Thyroid gland (tissue), 4 donors: ENCODE results near the gene C19orf25. TPM values are rescaled to one million over a fixed set of nuclear protein-coding genes. Genes with fewer than 3 reads are reported as not detected.

Source experiments
- DNase-seq, 2 donors: peaks; one replicate each; pipeline ENCODE4 v3.0.0-alpha.2; 2019
- H3K27ac ChIP-seq, 3 donors: fragments of 200-600 bp; sonication (generic); 1 replicate in 2 of 3; 2 replicates in 1 of 3; pipeline ENCODE4 v1.5.1; 2016 to 2019; ENCODE audit warnings: mild to moderate bottlenecking in 1 of 3, moderate library complexity in 1 of 3
- H3K27me3 ChIP-seq: fragments of 200-600 bp; sonication (generic); one replicate; pipeline ENCODE4 v1.5.1; 2019
- H3K36me3 ChIP-seq, 2 donors: fragments of 200-600 bp; sonication (generic); one replicate each; pipeline ENCODE4 v1.5.1; 2016 to 2019
- H3K4me1 ChIP-seq, 2 donors: fragments of 200-600 bp; sonication (generic); one replicate each; pipeline ENCODE4 v1.5.1; 2017 to 2019
- H3K4me3 ChIP-seq, 3 donors: fragments of 200-600 bp; sonication (generic); replicated peaks in 1 of 3; 1 replicate in 2 of 3; 2 replicates in 1 of 3; pipeline ENCODE4 v1.5.1; 2016; ENCODE audit warnings: mild to moderate bottlenecking in 1 of 3
- H3K9me3 ChIP-seq: fragments of 200-600 bp; sonication (generic); one replicate; pipeline ENCODE4 v1.5.1; 2017
- POLR2A ChIP-seq, 2 donors: fragments of 450-650 bp; IDR thresholded peaks; one replicate each; pipeline ENCODE4 v1.6.1; 2017; ENCODE audit warnings: antibody characterized with exemption in 2 of 2, mild to moderate bottlenecking in 2 of 2, moderate library complexity in 1 of 2
- WGBS, 2 donors: methylation state at CpG; one replicate each; pipeline ENCODE4 v1.1.5; 2017; 5-methylcytosine and 5-hydroxymethylcytosine counted together
- intact Hi-C: fragments of 100-400 bp; cut with DNase I; formaldehyde crosslinking; loops from one replicate; pipeline ENCODE4 v1.15.1; 2023
- total RNA-seq, 4 donors: library from RNA; depleted of rRNA; stranded (reverse); fragments of >200 nt; gene quantifications; one replicate each; pipeline ENCODE4 v1.2.3, GENCODE V29; 2016
- TF ChIP-seq, protein P1 (sequence below), 6 experiments: fragments of 200-600 bp in 3 of 6; fragments of 450-650 bp in 3 of 6; sonication (generic) in 3 of 6; IDR thresholded peaks; one replicate each; pipeline ENCODE4 v1.5.1; 2016 to 2019; ENCODE audit warnings: antibody characterized with exemption in 6 of 6, mild to moderate bottlenecking in 2 of 6, inconsistent platforms in 1 of 6, moderate library complexity in 1 of 6

C19orf25 gene
- total RNA-seq, 4 donors from 2014 or later, result 47.0 to 64.9 (median 56.5) TPM

GRCh38 chr19:1492474-1493006 lies 13.5 kb upstream of the C19orf25 start:
- no peak overlapping the region for H3K4me3 ChIP-seq
- no peak overlapping the region for H3K27ac ChIP-seq
- intact Hi-C loops, result no loop called here
- no peaks in the 10 kb centered on the region for H3K27me3 ChIP-seq
- H3K4me1 ChIP-seq, result peaks cover 12 to 14% of the 10 kb centered on the region in 2 donors
- 91 to 94% methylated on average over 6 to 7 of the region's 10 CpGs for WGBS, 2 donors
- TF ChIP-seq POLR2A (IDR thresholded peaks at IDR 0.05), result no peak
- TF ChIP-seq, protein P1, sequence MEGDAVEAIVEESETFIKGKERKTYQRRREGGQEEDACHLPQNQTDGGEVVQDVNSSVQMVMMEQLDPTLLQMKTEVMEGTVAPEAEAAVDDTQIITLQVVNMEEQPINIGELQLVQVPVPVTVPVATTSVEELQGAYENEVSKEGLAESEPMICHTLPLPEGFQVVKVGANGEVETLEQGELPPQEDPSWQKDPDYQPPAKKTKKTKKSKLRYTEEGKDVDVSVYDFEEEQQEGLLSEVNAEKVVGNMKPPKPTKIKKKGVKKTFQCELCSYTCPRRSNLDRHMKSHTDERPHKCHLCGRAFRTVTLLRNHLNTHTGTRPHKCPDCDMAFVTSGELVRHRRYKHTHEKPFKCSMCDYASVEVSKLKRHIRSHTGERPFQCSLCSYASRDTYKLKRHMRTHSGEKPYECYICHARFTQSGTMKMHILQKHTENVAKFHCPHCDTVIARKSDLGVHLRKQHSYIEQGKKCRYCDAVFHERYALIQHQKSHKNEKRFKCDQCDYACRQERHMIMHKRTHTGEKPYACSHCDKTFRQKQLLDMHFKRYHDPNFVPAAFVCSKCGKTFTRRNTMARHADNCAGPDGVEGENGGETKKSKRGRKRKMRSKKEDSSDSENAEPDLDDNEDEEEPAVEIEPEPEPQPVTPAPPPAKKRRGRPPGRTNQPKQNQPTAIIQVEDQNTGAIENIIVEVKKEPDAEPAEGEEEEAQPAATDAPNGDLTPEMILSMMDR (IDR thresholded peaks at IDR 0.05), result no peak
- H3K36me3 ChIP-seq, result no peaks in the 10 kb centered on the region
- DNase-seq, result no peak
- H3K9me3 ChIP-seq, result no peaks in the 10 kb centered on the region

- no peak for DNase-seq
- intact Hi-C loops, result no loop called here
- Histone ChIP-seq H3K27me3 (no peaks in the 10 kb centered on the region), H3K36me3 (no peaks in the 10 kb centered on the region), H3K4me3 (peak overlapping the region in 1 of 3 donors; percentile 45), H3K4me1 (peaks cover 12 to 14% of the 10 kb centered on the region in 2 donors), H3K9me3 (no peaks in the 10 kb centered on the region), H3K27ac (no peak overlapping the region)
- 59 to 68% methylated on average over 12 of the region's 12 CpGs for WGBS, 2 donors
- no peak for TF ChIP-seq POLR2A (IDR thresholded peaks at IDR 0.05)
- TF ChIP-seq, protein P1 (IDR thresholded peaks at IDR 0.05), result no peak
These were observed 12.8 kb upstream of the C19orf25 start for GRCh38 chr19:1491849-1492170.

- intact Hi-C loops, result no loop called here
- Histone ChIP-seq H3K27ac (peak within 1 kb of the TSS in 2 of 3 donors; percentile 2 to 26), H3K9me3 (no peaks in the 10 kb centered on the region), H3K4me1 (peaks cover 12 to 14% of the 10 kb centered on the region in 2 donors), H3K36me3 (no peaks in the 10 kb centered on the region), H3K27me3 (no peaks in the 10 kb centered on the region), H3K4me3 (peak within 1 kb of the TSS in 2 of 3 donors; percentile 42 to 47)
- TF ChIP-seq POLR2A (IDR thresholded peaks at IDR 0.05), result peak in 1 of 2 donors; percentile 38
- TF ChIP-seq, protein P1 (IDR thresholded peaks at IDR 0.05), result no peak
- 3 to 6% methylated on average over 11 of the region's 73 CpGs for WGBS, 2 donors
- no peak for DNase-seq
These were observed 12.3 kb upstream of the C19orf25 start, which contains the start of gene REEP6 for GRCh38 chr19:1491114-1491848. Gene REEP6 (plus strand): TSS chr19:1491181. CDS start chr19:1491270, 89 bp downstream.

DNA sequence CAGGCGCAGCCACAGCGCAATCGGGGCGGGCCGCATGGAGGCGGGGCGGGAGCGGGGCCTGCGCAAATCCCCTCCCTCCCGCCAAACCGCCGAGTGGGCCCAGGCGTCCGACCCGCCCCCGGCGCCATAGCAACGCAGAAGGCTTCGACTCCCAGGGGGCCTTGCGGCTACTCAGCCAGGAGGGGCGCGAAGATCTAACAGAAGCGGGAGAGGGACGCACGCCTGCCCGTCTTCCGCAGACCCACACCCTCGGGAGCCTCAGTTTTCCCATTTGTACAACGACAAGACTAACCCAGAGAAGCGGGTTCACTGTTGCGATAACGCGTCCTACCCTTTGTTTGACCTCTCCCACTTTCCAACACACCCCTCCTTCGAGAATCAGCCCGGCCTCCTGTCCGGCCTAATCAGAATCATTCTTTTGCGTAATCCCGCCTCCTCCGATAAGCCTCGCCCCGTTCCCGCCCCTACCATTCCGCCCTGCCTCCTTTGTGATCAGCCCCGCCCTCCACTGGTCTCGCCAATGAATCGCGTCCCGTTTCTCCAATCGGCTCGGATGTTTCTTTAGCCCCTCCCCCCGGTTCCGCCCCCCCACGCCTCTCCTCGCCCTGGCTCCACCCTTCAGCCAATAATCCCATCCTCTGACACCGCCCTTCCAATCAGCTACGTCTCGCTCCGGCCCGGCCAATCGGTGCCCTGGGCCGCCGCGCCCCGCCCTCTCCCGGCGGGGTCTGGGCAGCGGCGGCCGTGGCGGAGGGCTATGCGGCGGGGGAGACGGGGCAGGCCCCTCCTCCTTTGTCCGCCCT lies 11.5 kb upstream of the C19orf25 start, which contains the start of gene PCSK4:
Gene PCSK4, minus strand, starts transcription at position 40 of the 803 bp plus-strand sequence. Its CDS starts 4 bp downstream, at position 36.
- no peaks in the 10 kb centered on the region for H3K27me3 ChIP-seq

More for the DNA sequence above, 11.5 kb upstream of the C19orf25 start, which contains the start of gene PCSK4:
- H3K27ac ChIP-seq, result peak within 1 kb of the TSS in 2 of 3 donors; percentile 2 to 26
- peak; percentile 98 to 99 for DNase-seq
- peaks cover 12 to 14% of the 10 kb centered on the region in 2 donors for H3K4me1 ChIP-seq
- TF ChIP-seq, protein P1 (IDR thresholded peaks at IDR 0.05), result no peak
- TF ChIP-seq POLR2A (IDR thresholded peaks at IDR 0.05), result peak in 1 of 2 donors; percentile 39
- WGBS, 2 donors, result 1% methylated on average over 44 to 52 of the region's 74 CpGs
- intact Hi-C loops, result no loop called here
- peak within 1 kb of the TSS in 2 of 3 donors; percentile 42 to 47 for H3K4me3 ChIP-seq
- no peaks in the 10 kb centered on the region for H3K36me3 ChIP-seq
- no peaks in the 10 kb centered on the region for H3K9me3 ChIP-seq
